A549 treated with AZD9567 at 1 μM for 4 hours (cell line): Measurements from ENCODE around the gene ZNF385D. TPM values are rescaled to one million over a fixed set of nuclear protein-coding genes. Genes with fewer than 3 reads are reported as not detected.

Experiments
- total RNA-seq: library from RNA; stranded (reverse); fragments of 200-300 nt; extraction: Qiagen RNA extraction; gene quantifications from 5 replicates; pipeline ENCODE4 v1.2.3, GENCODE V29; 2022; ENCODE audit not compliant: insufficient read depth

ZNF385D gene, protein sequence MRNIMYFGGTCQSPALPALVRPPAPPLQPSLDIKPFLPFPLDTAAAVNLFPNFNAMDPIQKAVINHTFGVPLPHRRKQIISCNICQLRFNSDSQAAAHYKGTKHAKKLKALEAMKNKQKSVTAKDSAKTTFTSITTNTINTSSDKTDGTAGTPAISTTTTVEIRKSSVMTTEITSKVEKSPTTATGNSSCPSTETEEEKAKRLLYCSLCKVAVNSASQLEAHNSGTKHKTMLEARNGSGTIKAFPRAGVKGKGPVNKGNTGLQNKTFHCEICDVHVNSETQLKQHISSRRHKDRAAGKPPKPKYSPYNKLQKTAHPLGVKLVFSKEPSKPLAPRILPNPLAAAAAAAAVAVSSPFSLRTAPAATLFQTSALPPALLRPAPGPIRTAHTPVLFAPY
- not detected in 5 replicates for total RNA-seq

DNA sequence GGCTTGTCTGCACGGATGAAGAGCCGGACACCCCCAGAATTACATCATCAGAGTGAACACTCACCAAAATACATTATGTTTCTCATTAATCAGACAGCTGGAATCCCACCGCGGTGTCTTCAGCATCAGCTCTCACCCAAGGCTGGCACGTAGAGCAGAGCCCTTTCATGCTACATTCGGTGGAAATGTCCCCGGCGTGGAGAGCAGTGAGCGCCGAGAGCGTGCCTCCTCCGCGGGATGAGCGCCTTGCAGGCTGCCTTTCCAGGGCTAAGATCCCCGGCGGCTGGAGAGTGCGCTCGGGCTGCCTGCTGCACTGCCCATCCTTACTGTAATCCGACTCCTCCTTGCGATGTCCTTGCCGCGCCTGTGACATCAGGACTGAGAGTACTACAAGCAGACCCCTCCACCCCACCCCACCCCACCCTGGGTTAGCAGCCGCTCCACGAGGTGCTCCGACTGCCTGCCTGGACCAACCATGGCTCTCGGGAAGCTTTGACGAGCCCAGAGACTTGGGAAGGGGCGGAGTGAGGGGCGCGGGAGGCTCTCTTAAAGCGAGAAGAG lies at the start of gene ZNF385D:
Gene ZNF385D (minus strand): TSS at position 380 of the 561 bp plus-strand sequence. CDS start 294 bp downstream, at position 86.

